DMS153 treated with DMSO at 0.1 percent for 48 hours (cell line): ENCODE results near the gene GRM8.

Source experiments
- DNase-seq: peaks from one replicate; lab custom pipeline; 2025; ENCODE audit not compliant: unreplicated experiment; lab: John Stamatoyannopoulos, UW

Gene GRM8

GRCh38 chr7:127252778-127253280 is at the start of gene GRM8:
GRM8 (minus strand) TSS chr7:127252941.
- DNase-seq, result peak; percentile 20

- DNase-seq, result no peak
Measured at GRCh38 chr7:127290801-127291361, 38.1 kb upstream of the GRM8 start.

- no peak for DNase-seq
Measured at GRCh38 chr7:127290116-127290655, 37.4 kb upstream of the GRM8 start.

GRCh38 chr7:127287133-127287532 is 34.4 kb upstream of the GRM8 start:
- no peak for DNase-seq

- no peak for DNase-seq
Measured at GRCh38 chr7:127270093-127270492, 17.4 kb upstream of the GRM8 start.

GRCh38 chr7:127266047-127266446 is 13.3 kb upstream of the GRM8 start:
- DNase-seq, result no peak

- DNase-seq, result no peak
Measured at GRCh38 chr7:127264219-127264618, 11.5 kb upstream of the GRM8 start.

GRCh38 chr7:127258111-127258510 is 5.4 kb upstream of the GRM8 start:
- no peak for DNase-seq

GRCh38 chr7:127257086-127257485 is 4.3 kb upstream of the GRM8 start:
- DNase-seq, result no peak

- no peak for DNase-seq
Measured at GRCh38 chr7:127256041-127256725, 3.4 kb upstream of the GRM8 start.

GRCh38 chr7:127254163-127254684 is 1.5 kb upstream of the GRM8 start:
- DNase-seq, result no peak

GRCh38 chr7:127253281-127254162 is 781 bp upstream of the GRM8 start:
- DNase-seq, result peak; percentile 20

GRCh38 chr7:127252377-127252713 is 396 bp downstream of the GRM8 start:
- DNase-seq, result no peak

GRCh38 chr7:127251465-127252376 is 1.0 kb downstream of the GRM8 start:
- DNase-seq, result no peak

GRCh38 chr7:127251036-127251464 is 1.7 kb downstream of the GRM8 start:
- no peak for DNase-seq

GRCh38 chr7:127250312-127251035 is 2.3 kb downstream of the GRM8 start:
- no peak for DNase-seq

GRCh38 chr7:127245607-127246006 is 7.1 kb downstream of the GRM8 start:
- DNase-seq, result no peak

- DNase-seq, result no peak
Measured at GRCh38 chr7:127245002-127245401, 7.7 kb downstream of the GRM8 start.

GRCh38 chr7:127239814-127240213 is 12.9 kb downstream of the GRM8 start:
- no peak for DNase-seq

- DNase-seq, result no peak
Measured at GRCh38 chr7:127233630-127234029, 19.1 kb downstream of the GRM8 start.
